Cardiac muscle cell (in vitro differentiated cells and primary cell): Measurements from ENCODE around the gene CHAT. TPM values are rescaled to one million over a fixed set of nuclear protein-coding genes. Genes with fewer than 3 reads are reported as not detected.

Experiments used
- DNase-seq, 2 donors: peaks; one replicate each; pipeline versions ENCODE4 v3.0.0 to v3.0.0-alpha.2; 2010 to 2017; ENCODE audit warnings: low read depth in 1 of 2, low spot score in 1 of 2
- H3K27ac ChIP-seq: fragments of 200-600 bp; sonication (generic); 2 replicates; pipeline ENCODE4 v1.5.1; 2016
- H3K27me3 ChIP-seq: fragments of 200-600 bp; sonication (generic); 2 replicates; pipeline ENCODE4 v1.6.0; 2016; ENCODE audit warnings: control low read depth
- H3K36me3 ChIP-seq: fragments of 200-600 bp; sonication (generic); 2 replicates; pipeline ENCODE4 v1.5.1; 2016; ENCODE audit warnings: control low read depth
- H3K4me1 ChIP-seq: fragments of 200-600 bp; sonication (generic); 2 replicates; pipeline ENCODE4 v1.8.1; 2017; ENCODE audit warnings: low read depth, mild to moderate bottlenecking, mixed run types
- H3K4me3 ChIP-seq: fragments of 200-600 bp; sonication (generic); 2 replicates; pipeline ENCODE4 v1.5.1; 2016; ENCODE audit warnings: mild to moderate bottlenecking
- H3K9me3 ChIP-seq: fragments of 200-600 bp; sonication (generic); 2 replicates; pipeline ENCODE4 v1.5.1; 2017; ENCODE audit warnings: low read depth, mild to moderate bottlenecking, control low read depth
- polyA plus RNA-seq: library from polyadenylated mRNA; unstranded; fragments of >200 nt; fragmentation: Nextera tagmentation; extraction: Ambion mirVana; gene quantifications from 2 replicates; pipeline ENCODE4 v1.2.1, GENCODE V29; 2016
- total RNA-seq: library from RNA; depleted of rRNA; stranded (reverse); fragments of >200 nt; gene quantifications from 2 replicates; pipeline ENCODE4 v1.2.3, GENCODE V29; 2016
- TF ChIP-seq, protein P1 (sequence below): IDR thresholded peaks from 2 replicates; pipeline ENCODE4 v1.5.1; 2012; ENCODE audit warnings: low read depth, mild to moderate bottlenecking, low read length

The CHAT gene
- total and polyA plus RNA-seq, 2 experiments from 2014 or later, result not detected

DNA sequence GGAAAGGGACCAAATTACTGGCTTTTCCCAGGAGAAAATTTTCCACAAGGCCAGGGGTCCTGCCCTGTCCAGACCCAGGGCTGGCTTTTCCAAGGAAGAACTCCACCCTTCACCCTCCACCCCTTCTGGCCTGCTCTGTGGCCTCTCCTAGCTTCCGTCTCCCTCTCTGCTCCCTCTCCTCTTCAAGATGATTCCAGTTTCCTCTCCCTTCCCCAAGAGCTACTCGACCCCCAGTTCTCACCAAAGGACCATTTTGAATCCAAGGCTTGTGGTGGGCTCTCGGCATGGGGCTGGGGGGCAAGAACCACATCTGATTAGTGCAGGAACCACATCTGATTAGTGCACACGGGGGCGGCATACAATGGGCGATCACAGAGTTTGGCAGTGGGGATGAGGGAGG is 7.7 kb downstream of the CHAT start:
- no peak for DNase-seq
- H3K36me3 ChIP-seq, result no peaks in the 10 kb centered on the region
- peaks cover 49% of the 10 kb centered on the region for H3K27me3 ChIP-seq
- H3K27ac ChIP-seq, result no peak overlapping the region
- no peaks in the 10 kb centered on the region for H3K9me3 ChIP-seq
- no peaks in the 10 kb centered on the region for H3K4me1 ChIP-seq
- TF ChIP-seq, protein P1, sequence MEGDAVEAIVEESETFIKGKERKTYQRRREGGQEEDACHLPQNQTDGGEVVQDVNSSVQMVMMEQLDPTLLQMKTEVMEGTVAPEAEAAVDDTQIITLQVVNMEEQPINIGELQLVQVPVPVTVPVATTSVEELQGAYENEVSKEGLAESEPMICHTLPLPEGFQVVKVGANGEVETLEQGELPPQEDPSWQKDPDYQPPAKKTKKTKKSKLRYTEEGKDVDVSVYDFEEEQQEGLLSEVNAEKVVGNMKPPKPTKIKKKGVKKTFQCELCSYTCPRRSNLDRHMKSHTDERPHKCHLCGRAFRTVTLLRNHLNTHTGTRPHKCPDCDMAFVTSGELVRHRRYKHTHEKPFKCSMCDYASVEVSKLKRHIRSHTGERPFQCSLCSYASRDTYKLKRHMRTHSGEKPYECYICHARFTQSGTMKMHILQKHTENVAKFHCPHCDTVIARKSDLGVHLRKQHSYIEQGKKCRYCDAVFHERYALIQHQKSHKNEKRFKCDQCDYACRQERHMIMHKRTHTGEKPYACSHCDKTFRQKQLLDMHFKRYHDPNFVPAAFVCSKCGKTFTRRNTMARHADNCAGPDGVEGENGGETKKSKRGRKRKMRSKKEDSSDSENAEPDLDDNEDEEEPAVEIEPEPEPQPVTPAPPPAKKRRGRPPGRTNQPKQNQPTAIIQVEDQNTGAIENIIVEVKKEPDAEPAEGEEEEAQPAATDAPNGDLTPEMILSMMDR, result no peak
- no peak overlapping the region for H3K4me3 ChIP-seq

DNA sequence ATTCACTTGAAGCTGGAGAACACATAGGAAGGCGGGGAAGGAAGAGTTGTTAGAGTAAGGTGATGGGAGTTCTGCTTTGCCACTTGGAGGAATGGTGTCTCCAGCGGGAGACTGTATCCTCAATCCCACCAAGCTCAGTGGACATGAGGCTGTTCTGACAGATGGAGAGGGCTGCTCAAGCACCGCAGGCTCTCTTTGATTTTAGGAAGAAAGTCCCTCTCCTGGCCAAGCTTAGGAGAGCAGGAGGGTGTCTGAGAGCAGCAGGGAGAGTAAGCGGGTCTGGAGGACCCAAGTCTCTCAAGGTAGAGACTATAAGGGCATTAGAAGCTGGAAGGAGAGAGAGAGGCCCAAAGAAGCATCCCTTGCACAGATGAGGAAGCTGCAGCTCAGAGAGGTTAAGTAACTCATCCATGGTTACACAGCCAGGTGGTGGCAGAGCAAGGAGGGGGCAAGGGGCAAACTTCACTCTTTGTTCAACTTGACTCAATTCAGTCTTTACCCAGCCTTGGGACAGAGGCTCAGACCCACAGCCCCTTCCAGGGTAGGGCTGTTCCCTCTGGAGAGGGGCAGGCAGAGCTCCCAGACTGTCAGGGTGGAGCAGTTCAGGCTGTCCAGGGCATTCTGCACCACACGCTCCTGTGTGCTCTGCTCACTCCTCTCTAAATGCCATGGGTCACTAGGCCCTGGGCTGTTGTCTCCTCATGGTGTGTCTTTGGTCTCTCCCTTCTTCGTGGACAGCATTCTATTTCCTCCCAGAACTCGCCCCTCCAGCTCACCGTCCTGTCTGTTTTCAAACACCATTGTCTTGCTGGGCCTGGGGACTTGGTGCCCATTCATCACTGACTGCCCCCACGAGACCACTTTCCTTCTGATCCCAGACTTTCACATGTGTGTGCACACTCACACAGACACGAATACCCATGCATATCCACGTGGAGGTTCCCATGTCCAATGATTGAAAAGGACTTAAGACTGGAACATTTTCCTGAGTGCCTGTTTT is 8.9 kb downstream of the CHAT start:
- no peak for DNase-seq
- TF ChIP-seq, protein P1, result no peak
- Histone ChIP-seq H3K27me3 (peaks cover 38% of the 10 kb centered on the region), H3K4me1 (no peaks in the 10 kb centered on the region), H3K9me3 (no peaks in the 10 kb centered on the region), H3K4me3 (no peak overlapping the region), H3K27ac (no peak overlapping the region), H3K36me3 (no peaks in the 10 kb centered on the region)

DNA sequence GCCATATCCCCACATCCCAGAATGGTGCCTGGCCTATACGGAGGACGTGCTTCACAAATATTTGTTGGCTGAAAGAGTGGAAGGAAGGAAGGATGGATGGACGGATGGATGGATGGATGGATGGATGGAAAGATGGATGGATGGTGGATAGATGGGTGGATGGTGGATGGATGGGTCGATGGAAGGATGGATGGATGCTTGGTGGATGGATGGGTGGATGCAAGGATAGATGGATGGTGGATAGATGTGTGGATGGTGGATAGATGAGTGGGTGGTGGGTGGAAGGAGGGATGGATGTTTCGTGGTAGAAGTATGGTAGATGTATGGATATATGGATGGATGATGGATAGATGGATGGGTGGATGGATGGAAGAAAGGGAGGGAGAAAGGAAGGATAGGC is 10.8 kb downstream of the CHAT start:
- DNase-seq, result no peak
- TF ChIP-seq, protein P1, result no peak
- Histone ChIP-seq H3K9me3 (no peaks in the 10 kb centered on the region), H3K27me3 (peaks cover 19% of the 10 kb centered on the region), H3K27ac (no peak overlapping the region), H3K36me3 (no peaks in the 10 kb centered on the region), H3K4me1 (no peaks in the 10 kb centered on the region), H3K4me3 (no peak overlapping the region)

DNA sequence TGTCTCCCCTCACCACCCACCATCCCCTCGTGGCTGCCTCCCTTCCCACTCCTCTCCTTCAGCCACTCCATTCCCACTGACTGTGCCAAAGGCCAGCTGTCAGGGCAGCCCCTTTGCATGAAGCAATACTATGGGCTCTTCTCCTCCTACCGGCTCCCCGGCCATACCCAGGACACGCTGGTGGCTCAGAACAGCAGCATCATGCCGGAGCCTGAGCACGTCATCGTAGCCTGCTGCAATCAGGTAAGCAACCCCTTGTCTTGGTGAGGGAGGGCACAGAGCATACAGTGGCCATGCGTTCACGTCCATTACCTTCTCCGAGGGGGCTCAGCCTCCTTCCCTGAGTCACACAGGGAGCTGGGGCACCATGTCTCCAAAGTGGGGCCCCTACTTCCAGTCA is 11.6 kb downstream of the CHAT start:
- Histone ChIP-seq H3K36me3 (no peaks in the 10 kb centered on the region), H3K27me3 (peaks cover 14% of the 10 kb centered on the region), H3K9me3 (no peaks in the 10 kb centered on the region), H3K27ac (no peak overlapping the region), H3K4me1 (no peaks in the 10 kb centered on the region), H3K4me3 (no peak overlapping the region)
- TF ChIP-seq, protein P1, result no peak
- DNase-seq, result no peak

DNA sequence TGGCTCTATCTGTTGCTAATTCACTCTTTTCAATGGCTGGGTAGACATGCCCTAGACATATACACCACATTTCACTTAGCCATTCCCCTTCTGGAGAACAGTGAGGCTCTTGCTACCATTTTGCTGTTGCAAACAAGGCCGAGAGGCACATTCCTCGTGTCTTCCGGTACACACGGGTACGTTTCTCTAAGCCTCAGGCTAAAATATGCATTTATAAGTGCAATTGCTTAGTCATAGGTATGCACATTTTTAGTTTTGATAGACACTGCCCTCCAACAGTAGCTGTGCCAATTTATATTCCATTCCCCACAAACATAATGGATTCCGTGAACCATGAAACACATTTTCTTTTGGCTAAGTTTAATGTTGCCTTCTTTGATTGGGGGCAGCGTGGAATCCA is 13.2 kb downstream of the CHAT start:
- DNase-seq, result no peak
- H3K4me3 ChIP-seq, result no peak overlapping the region
- H3K27me3 ChIP-seq, result peaks cover 14% of the 10 kb centered on the region
- no peak overlapping the region for H3K27ac ChIP-seq
- TF ChIP-seq, protein P1, result no peak
- no peaks in the 10 kb centered on the region for H3K4me1 ChIP-seq
- H3K9me3 ChIP-seq, result no peaks in the 10 kb centered on the region
- H3K36me3 ChIP-seq, result no peaks in the 10 kb centered on the region
